K562 (cell line): Measurements from ENCODE around the gene ENOSF1. TPM values are rescaled to one million over a fixed set of nuclear protein-coding genes. Genes with fewer than 3 reads are reported as not detected.

Source experiments
- ARID2 ChIP-seq: fragments of 450-650 bp; IDR thresholded peaks from 2 replicates; pipeline ENCODE4 v1.6.1; 2017; ENCODE audit warnings: antibody characterized with exemption, mild to moderate bottlenecking
- BCOR ChIP-seq: fragments of 450-650 bp; IDR thresholded peaks from 2 replicates; pipeline ENCODE4 v1.6.1; 2016
- GABPA ChIP-seq: fragments of 200-800 bp; sonication (Bioruptor generic); conservative IDR thresholded peaks from 2 replicates; pipeline ENCODE4 v1.6.1; 2016; ENCODE audit warnings: low read depth, missing genetic modification characterization, missing compliant biosample characterization
- HLTF ChIP-seq: fragments of 450-650 bp; IDR thresholded peaks from 2 replicates; pipeline ENCODE4 v1.6.1; 2016
- IRF9 ChIP-seq: fragments of 450-650 bp; IDR thresholded peaks from 2 replicates; pipeline ENCODE4 v1.6.1; 2016; ENCODE audit warnings: missing biosample characterization, missing genetic modification characterization
- JUND ChIP-seq, 2 experiments: IDR thresholded peaks; 2 replicates in 1 of 2; 3 replicates in 1 of 2; pipeline ENCODE4 v1.6.1; 2011; ENCODE audit warnings: borderline replicate concordance in 2 of 2, low read depth in 2 of 2, low read length in 2 of 2, improper control_type of control experiment in 1 of 2, missing biosample characterization in 1 of 2, missing genetic modification characterization in 1 of 2, missing genetic modification reagents in 1 of 2
- MCM7 ChIP-seq, 2 experiments: fragments of 450-650 bp; IDR thresholded peaks; 2 replicates each; pipeline ENCODE4 v1.6.1; 2016 to 2018
- OTX1 ChIP-seq: fragments of 450-650 bp; formaldehyde crosslinking; IDR thresholded peaks from 2 replicates; pipeline ENCODE4 v1.4.0; 2022; ENCODE audit warnings: mild to moderate bottlenecking
- POLR2B ChIP-seq: fragments of 450-650 bp; IDR thresholded peaks from 2 replicates; pipeline ENCODE4 v1.6.1; 2018; ENCODE audit warnings: low read depth; ENCODE audit not compliant: partially characterized antibody
- SOX6 ChIP-seq: fragments of 450-650 bp; IDR thresholded peaks from 2 replicates; pipeline ENCODE4 v1.6.1; 2014; ENCODE audit warnings: mild to moderate bottlenecking
- TCF3 ChIP-seq: sonication (generic); formaldehyde crosslinking; IDR thresholded peaks from 2 replicates; pipeline ENCODE4 v1.4.0; 2020; ENCODE audit warnings: mild to moderate bottlenecking, missing genetic modification reagents
- ZBTB12 ChIP-seq: fragments of 250-450 bp; sonication (Bioruptor Pico); IDR thresholded peaks from 2 replicates; pipeline ENCODE4 v1.4.0; 2020
- ZBTB40 ChIP-seq, 2 experiments: fragments of 450-650 bp in 1 of 2; sonication (generic) in 1 of 2; formaldehyde crosslinking in 1 of 2; IDR thresholded peaks; 2 replicates each; pipeline versions ENCODE4 v1.7.1 to v1.9.0; 2016 to 2022; ENCODE audit warnings: inconsistent platforms in 1 of 2, mild to moderate bottlenecking in 1 of 2, missing genetic modification reagents in 1 of 2
- ZNF197 ChIP-seq: fragments of 200-800 bp; sonication (Bioruptor generic); IDR thresholded peaks from 2 replicates; pipeline ENCODE4 v1.6.1; 2016; ENCODE audit warnings: low read depth, missing genetic modification characterization, missing compliant biosample characterization
- polyA plus RNA-seq, 8 experiments: library from polyadenylated mRNA; depleted of rRNA in 4 of 8; stranded (reverse) in 5 of 8; unstranded in 3 of 8; fragments of >200 nt; fragmentation: Nextera tagmentation in 2 of 8; fragmentation: Illumina TruSeq in 1 of 8; extraction: Ambion mirVana in 2 of 8; extraction: Trizol in 1 of 8; gene quantifications; 2 replicates each; pipeline versions ENCODE4 v1.2.1 to v1.2.3, GENCODE V29; 2011 to 2014; ENCODE audit warnings: inconsistent platforms in 1 of 8, missing spikeins in 1 of 8
- total RNA-seq, 7 experiments: library from RNA; depleted of rRNA in 6 of 7; stranded (reverse); fragments of >200 nt in 6 of 7; fragmentation: Illumina TruSeq in 2 of 7; extraction: Trizol in 2 of 7; gene quantifications; 2 replicates each; pipeline versions ENCODE4 v1.2.1 to v1.2.3, GENCODE V29; 2011 to 2021; ENCODE audit warnings: low replicate concordance in 1 of 7
- TF ChIP-seq, protein P1 (sequence below): sonication (generic); formaldehyde crosslinking; IDR thresholded peaks from 2 replicates; pipeline ENCODE4 v1.8.0; 2022; ENCODE audit warnings: mild to moderate bottlenecking, missing genetic modification reagents

ENOSF1 gene
- total and polyA plus RNA-seq, 9 of the 15 experiments (the other 6 are each of a cell fraction or from before 2014, with no cell fraction given): 15.5 to 66.4 (median 46.5) TPM

DNA sequence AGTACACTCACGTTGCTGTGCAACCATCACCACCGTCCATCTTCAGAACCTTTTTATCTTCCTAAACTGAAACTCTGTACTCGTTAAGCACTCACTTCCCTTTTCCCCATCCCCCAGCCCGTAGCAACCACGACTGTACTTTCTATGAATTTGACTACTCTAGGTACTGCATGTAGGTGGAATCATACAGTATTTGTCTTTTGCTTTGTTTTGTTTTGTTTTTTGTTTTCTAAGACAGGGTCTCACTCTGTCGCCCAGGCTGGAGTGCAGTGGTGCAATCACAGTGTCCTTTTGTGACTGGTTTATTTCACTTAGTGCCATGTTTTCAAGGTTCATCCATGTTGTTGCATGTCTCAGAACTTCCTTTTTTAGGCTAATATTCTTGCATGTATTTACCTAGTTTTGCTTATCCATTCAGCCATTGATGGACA is 62.0 kb downstream of the ENOSF1 start (continued):
- TF ChIP-seq ZBTB40 (IDR thresholded peaks at IDR 0.05) (peak; percentile 57; the same call in 1 of the 2 replicates), ZBTB40 (CRISPR knock-in tag; IDR thresholded peaks at IDR 0.05) (no peak), OTX1 (CRISPR knock-in tag) (0 out of 2 replicates have a peak, but pooled peaks have one; percentile 53), JUND (IDR thresholded peaks at IDR 0.05; ENCODE audit: borderline replicate concordance, low read depth, low read length) (no peak), JUND (tag; IDR thresholded peaks at IDR 0.05; ENCODE audit: borderline replicate concordance, low read depth, low read length) (peak; percentile 58; the same call in 1 of the 3 replicates), POLR2B (peak; percentile 20), TCF3 (CRISPR knock-in tag) (peak; percentile 18; the same call in 1 of the 2 replicates), ARID2 (peak; percentile 63; the same call in 1 of the 2 replicates), IRF9 (peak; percentile 46; the same call in 1 of the 2 replicates), SOX6 (peak; percentile 65; the same call in 1 of the 2 replicates), MCM7 (IDR thresholded peaks at IDR 0.05) (0 out of 4 replicates have a peak, but pooled peaks of 1 of the 2 experiments have one; percentile 61), BCOR (peak; percentile 75; the same call in 1 of the 2 replicates), HLTF (peak; percentile 66; the same call in 1 of the 2 replicates), ZNF197 (no peak), ZBTB12 (0 out of 2 replicates have a peak, but pooled peaks have one; percentile 21), GABPA (tag) (0 out of 2 replicates have a peak, but pooled peaks have one; percentile 30)
- TF ChIP-seq, protein P1, sequence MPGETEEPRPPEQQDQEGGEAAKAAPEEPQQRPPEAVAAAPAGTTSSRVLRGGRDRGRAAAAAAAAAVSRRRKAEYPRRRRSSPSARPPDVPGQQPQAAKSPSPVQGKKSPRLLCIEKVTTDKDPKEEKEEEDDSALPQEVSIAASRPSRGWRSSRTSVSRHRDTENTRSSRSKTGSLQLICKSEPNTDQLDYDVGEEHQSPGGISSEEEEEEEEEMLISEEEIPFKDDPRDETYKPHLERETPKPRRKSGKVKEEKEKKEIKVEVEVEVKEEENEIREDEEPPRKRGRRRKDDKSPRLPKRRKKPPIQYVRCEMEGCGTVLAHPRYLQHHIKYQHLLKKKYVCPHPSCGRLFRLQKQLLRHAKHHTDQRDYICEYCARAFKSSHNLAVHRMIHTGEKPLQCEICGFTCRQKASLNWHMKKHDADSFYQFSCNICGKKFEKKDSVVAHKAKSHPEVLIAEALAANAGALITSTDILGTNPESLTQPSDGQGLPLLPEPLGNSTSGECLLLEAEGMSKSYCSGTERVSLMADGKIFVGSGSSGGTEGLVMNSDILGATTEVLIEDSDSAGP (CRISPR knock-in tag): no peak
